ENCODE results near the gene AFAP1L2. TPM values are rescaled to one million over a fixed set of nuclear protein-coding genes. Genes with fewer than 3 reads are reported as not detected.

AFAP1L2 gene
- total RNA-seq, 1 donor from 2014 or later, result 0.98 TPM

GRCh38 chr10:114329634-114330365, 74.5 kb downstream of the AFAP1L2 start:
- TF ChIP-seq CTCF (IDR thresholded peaks at IDR 0.05; ENCODE audit: unreplicated experiment), result no peak
- peaks cover 21% of the 10 kb centered on the region for H3K27me3 Mint-ChIP-seq
- no peak overlapping the region for H3K4me3 Mint-ChIP-seq (ENCODE audit: low read depth)
- H3K9me3 Mint-ChIP-seq (ENCODE audit: low read depth), result no peaks in the 10 kb centered on the region
- H3K36me3 Mint-ChIP-seq (ENCODE audit: insufficient read depth), result no peaks in the 10 kb centered on the region
- H3K27ac Mint-ChIP-seq, result no peak overlapping the region
- H3K4me1 Mint-ChIP-seq (ENCODE audit: low read depth), result peaks cover 5% of the 10 kb centered on the region
- DNase-seq (ENCODE audit: low spot score, unreplicated experiment), result no peak

- TF ChIP-seq CTCF (IDR thresholded peaks at IDR 0.05; ENCODE audit: unreplicated experiment), result no peak
- peaks cover 5% of the 10 kb centered on the region for H3K4me1 Mint-ChIP-seq (ENCODE audit: low read depth)
- H3K27me3 Mint-ChIP-seq, result peaks cover 15% of the 10 kb centered on the region
- H3K36me3 Mint-ChIP-seq (ENCODE audit: insufficient read depth), result no peaks in the 10 kb centered on the region
- no peak overlapping the region for H3K4me3 Mint-ChIP-seq (ENCODE audit: low read depth)
- no peak overlapping the region for H3K27ac Mint-ChIP-seq
- DNase-seq (ENCODE audit: low spot score, unreplicated experiment), result no peak
- no peaks in the 10 kb centered on the region for H3K9me3 Mint-ChIP-seq (ENCODE audit: low read depth)
Measured at GRCh38 chr10:114328874-114329273, 75.4 kb downstream of the AFAP1L2 start.

- H3K4me3 Mint-ChIP-seq (ENCODE audit: low read depth), result no peak overlapping the region
- TF ChIP-seq CTCF (IDR thresholded peaks at IDR 0.05; ENCODE audit: unreplicated experiment), result no peak
- H3K27ac Mint-ChIP-seq, result no peak overlapping the region
- no peaks in the 10 kb centered on the region for H3K36me3 Mint-ChIP-seq (ENCODE audit: insufficient read depth)
- no peak for DNase-seq (ENCODE audit: low spot score, unreplicated experiment)
- peaks cover 14% of the 10 kb centered on the region for H3K27me3 Mint-ChIP-seq
- no peaks in the 10 kb centered on the region for H3K9me3 Mint-ChIP-seq (ENCODE audit: low read depth)
- peaks cover 5% of the 10 kb centered on the region for H3K4me1 Mint-ChIP-seq (ENCODE audit: low read depth)
Measured at GRCh38 chr10:114328441-114328812, 75.9 kb downstream of the AFAP1L2 start.

- DNase-seq (ENCODE audit: low spot score, unreplicated experiment), result no peak
- TF ChIP-seq CTCF (IDR thresholded peaks at IDR 0.05; ENCODE audit: unreplicated experiment), result no peak
- Mint-ChIP-seq H3K27me3 (peaks cover 8% of the 10 kb centered on the region), H3K36me3 (ENCODE audit: insufficient read depth) (no peaks in the 10 kb centered on the region), H3K4me3 (ENCODE audit: low read depth) (no peak overlapping the region), H3K27ac (no peak overlapping the region), H3K9me3 (ENCODE audit: low read depth) (no peaks in the 10 kb centered on the region), H3K4me1 (ENCODE audit: low read depth) (peaks cover 7% of the 10 kb centered on the region)
Measured at GRCh38 chr10:114327537-114328440, 76.5 kb downstream of the AFAP1L2 start.

GRCh38 chr10:114326795-114327194, 77.5 kb downstream of the AFAP1L2 start:
- DNase-seq (ENCODE audit: low spot score, unreplicated experiment), result no peak
- Mint-ChIP-seq H3K4me1 (ENCODE audit: low read depth) (peaks cover 8% of the 10 kb centered on the region), H3K27ac (no peak overlapping the region), H3K9me3 (ENCODE audit: low read depth) (no peaks in the 10 kb centered on the region), H3K4me3 (ENCODE audit: low read depth) (no peak overlapping the region), H3K36me3 (ENCODE audit: insufficient read depth) (no peaks in the 10 kb centered on the region), H3K27me3 (peaks cover 12% of the 10 kb centered on the region)
- no peak for TF ChIP-seq CTCF (IDR thresholded peaks at IDR 0.05; ENCODE audit: unreplicated experiment)

Measured in progenitor cell of endocrine pancreas (in vitro differentiated cells).